Measurements from ENCODE around the gene C14orf132.

- TF ChIP-seq POLR2AphosphoS5 (IDR thresholded peaks at IDR 0.05; ENCODE audit: low read depth, low read length) (no peak), TAF1 (IDR thresholded peaks at IDR 0.05; ENCODE audit: low read depth, low read length) (no peak), POLR2A (IDR thresholded peaks at IDR 0.05; ENCODE audit: low read depth, low read length) (no peak)
These were observed 72.9 kb downstream of the C14orf132 start for GRCh38 chr14:96112032-96112431.
